ENCODE data around the gene AGPAT1. TPM values are rescaled to one million over a fixed set of nuclear protein-coding genes. Genes with fewer than 3 reads are reported as not detected.

The AGPAT1 gene
- total and polyA plus RNA-seq, 2 of the 13 experiments (the other 11 are each of a cell fraction or from before 2014, with no cell fraction given) = 51.3 to 139 TPM

DNA sequence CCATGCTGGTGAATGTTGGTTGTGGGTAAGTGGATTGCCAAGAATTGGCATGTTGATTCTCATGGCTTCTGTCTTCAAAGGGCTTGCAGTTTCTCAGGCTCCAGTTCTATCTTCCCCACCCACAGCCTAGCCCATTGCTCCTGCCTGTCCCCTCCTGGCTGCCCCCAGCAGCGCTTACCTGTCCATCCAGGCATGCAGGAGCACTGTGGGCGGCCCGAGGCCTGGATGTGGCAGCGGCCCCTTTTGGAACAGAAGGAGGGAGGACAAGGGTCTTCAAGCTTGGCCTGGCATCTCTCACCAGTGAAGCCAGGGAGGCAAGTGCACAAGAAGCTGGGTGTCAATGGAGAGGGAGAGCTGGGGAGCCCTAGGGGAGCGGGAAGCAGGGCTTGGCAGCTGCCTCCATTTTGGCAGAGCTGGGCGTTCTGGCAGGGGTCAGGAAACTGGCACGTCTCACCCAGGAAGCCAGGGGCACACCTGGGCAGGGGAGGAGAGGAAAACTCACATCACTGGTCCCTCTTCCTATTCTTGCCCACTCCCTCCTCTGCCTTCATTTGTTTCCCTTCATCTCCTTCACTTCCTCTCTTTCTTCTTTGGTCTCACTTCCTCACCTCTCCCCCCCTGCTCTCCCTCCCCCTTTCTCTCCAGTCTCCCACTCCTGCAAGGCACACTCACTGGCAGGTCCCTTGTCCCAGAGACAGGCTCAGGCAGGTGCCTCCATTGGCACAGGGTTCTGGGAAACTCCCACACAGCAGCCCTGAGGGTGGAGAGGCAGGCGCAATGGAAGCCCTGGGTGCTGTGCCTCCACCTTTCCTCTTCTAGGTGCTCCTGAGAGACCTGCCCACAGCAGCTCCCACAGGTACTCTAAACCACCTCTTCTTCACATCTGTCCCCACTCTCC is 46.7 kb upstream of the AGPAT1 start:
- Histone ChIP-seq H2AFZ (ENCODE audit: low read length) (no peak overlapping the region), H3K9me3 (ENCODE audit: low read length) (no peaks in the 10 kb centered on the region), H3K4me1 (ENCODE audit: insufficient read depth, low read length) (no peaks in the 10 kb centered on the region), H3K4me2 (ENCODE audit: low read depth, low read length) (no peak overlapping the region), H4K20me1 (ENCODE audit: insufficient read depth, low read length) (no peaks in the 10 kb centered on the region), H3K79me2 (ENCODE audit: insufficient read depth, low read length) (no peaks in the 10 kb centered on the region), H3K27ac (ENCODE audit: extremely low read length, insufficient read depth, low read length) (no peak overlapping the region), H3K27me3 (ENCODE audit: control insufficient read depth in 1 of 2, insufficient read depth in 2 of 2, low read length in 2 of 2) (peaks cover 9 to 73% of the 10 kb centered on the region in 2 experiments; a peak in 4 of 5 replicates), H3K9ac (ENCODE audit: insufficient read depth, low read depth, low read length) (no peak overlapping the region), H3K4me3 (replicated peaks in 1 of 3; ENCODE audit: insufficient read depth in 1 of 3, low read depth in 2 of 3, low read length in 3 of 3) (no peak overlapping the region), H3K36me3 (replicated peaks in 1 of 2; ENCODE audit: control insufficient read depth in 1 of 2, insufficient read depth in 2 of 2, low read length in 2 of 2) (no peaks in the 10 kb centered on the region)
- ChIA-PET CTCF (ENCODE audit: low intra/inter-chr PET ratio, low total read pairs) (no interaction called here), POLR2A (no interaction called here)
- FAIRE-seq (no peak), ATAC-seq (no peak), DNase-seq (ENCODE audit: low spot score) (no peak)
- WGBS (ENCODE audit: low lambda C conversion rate) = 31% methylated on average over 8 of the region's 8 CpGs
- BruUV-seq (replicated peaks) = no TSS peak
- in situ Hi-C loops (cut with HindIII; ENCODE audit: extremely low pct_ligation_motif_present, low pct_unique_long_range_greater_than_20kb) (no loop called here), intact Hi-C loops (cut with micrococcal nuclease; ENCODE audit: unreplicated experiment) (no loop called here)
- TF ChIP-seq ZBED4 (CRISPR knock-in tag; IDR thresholded peaks at IDR 0.05; ENCODE audit: borderline replicate concordance) = no peak
- TF ChIP-seq ESRRA (CRISPR knock-in tag; IDR thresholded peaks at IDR 0.05; ENCODE audit: low read depth) = no peak
- no peak for TF ChIP-seq ZUFSP (CRISPR knock-in tag; IDR thresholded peaks at IDR 0.05; ENCODE audit: borderline replicate concordance)
- TF ChIP-seq FOXP1 (IDR thresholded peaks at IDR 0.05) = no peak
- TF ChIP-seq FOXP1 (CRISPR knock-in tag; IDR thresholded peaks at IDR 0.05) = no peak
- TF ChIP-seq ZFP82 (CRISPR knock-in tag; IDR thresholded peaks at IDR 0.05; ENCODE audit: borderline replicate concordance) = no peak
- no peak for TF ChIP-seq AHDC1 (CRISPR knock-in tag; IDR thresholded peaks at IDR 0.05; ENCODE audit: borderline replicate concordance)
- TF ChIP-seq NR3C1 (CRISPR knock-in tag; IDR thresholded peaks at IDR 0.05) = no peak
- no peak for TF ChIP-seq MNT (IDR thresholded peaks at IDR 0.05)
- no peak for TF ChIP-seq ZKSCAN5 (CRISPR knock-in tag; IDR thresholded peaks at IDR 0.05)
- TF ChIP-seq MXD4 (CRISPR knock-in tag; IDR thresholded peaks at IDR 0.05) = no peak
